OCI-LY3 (cell line): ENCODE measurements around the gene ZNF407.

ENCODE experiments used
- H2AFZ ChIP-seq: fragments of 200-600, 300-600 bp; shearing (Covaris generic); 2 replicates; pipeline ENCODE4 v1.6.0; 2014; ENCODE audit warnings: antibody characterized with exemption, low read depth, low read length
- H3K27ac ChIP-seq: fragments of 200-600, 300-600 bp; sonication (generic); 2 replicates; pipeline ENCODE4 v1.5.1; 2014; ENCODE audit warnings: mild to moderate bottlenecking, low read length, moderate library complexity, mixed read lengths
- H3K27me3 ChIP-seq: fragments of 200-600, 300-600 bp; sonication (generic); 2 replicates; pipeline ENCODE4 v1.6.1; 2014; ENCODE audit warnings: low read depth, low read length, mixed read lengths
- H3K36me3 ChIP-seq: fragments of 200-600, 300-600 bp; sonication (generic); replicated peaks from 2 replicates; pipeline ENCODE3; 2014; ENCODE audit warnings: low read depth, low read length, mixed read lengths
- H3K4me1 ChIP-seq: fragments of 300-600, 200-600 bp; sonication (generic); 2 replicates; pipeline ENCODE4 v1.6.1; 2014; ENCODE audit warnings: low read length, mixed read lengths
- H3K4me2 ChIP-seq: fragments of 200-600, 300-600 bp; sonication (generic); 2 replicates; pipeline ENCODE4 v1.6.1; 2014; ENCODE audit warnings: low read length, mixed read lengths
- H3K4me3 ChIP-seq: fragments of 300-600, 200-600 bp; sonication (generic); 2 replicates; pipeline ENCODE4 v1.5.1; 2014; ENCODE audit warnings: antibody characterized with exemption, mild to moderate bottlenecking, low read length, moderate library complexity
- H3K79me2 ChIP-seq: fragments of 300-600, 200-600 bp; shearing (Covaris generic); 2 replicates; pipeline ENCODE4 v1.6.1; 2014; ENCODE audit warnings: mild to moderate bottlenecking, low read length, mixed read lengths
- H3K9ac ChIP-seq: fragments of 300-600, 200-600 bp; shearing (Covaris generic); 2 replicates; pipeline ENCODE4 v1.6.0; 2014; ENCODE audit warnings: mild to moderate bottlenecking, low read length, moderate library complexity
- H3K9me3 ChIP-seq: fragments of 200-600, 300-600 bp; shearing (Covaris generic); 2 replicates; pipeline ENCODE4 v1.6.1; 2014; ENCODE audit warnings: low read length, mixed read lengths; ENCODE audit not compliant: insufficient read depth
- H4K20me1 ChIP-seq: fragments of 200-600, 300-600 bp; sonication (generic); 2 replicates; pipeline ENCODE4 v1.6.1; 2016; ENCODE audit warnings: low read length, mixed read lengths; ENCODE audit not compliant: insufficient read depth
- CTCF ChIP-seq: fragments of 200-600, 300-600 bp; sonication (generic); IDR thresholded peaks from 2 replicates; pipeline ENCODE4 v1.5.1; 2014; ENCODE audit warnings: antibody characterized with exemption, low read length, low read depth
- EZH2phosphoT487 ChIP-seq: fragments of 200-600 bp; shearing (Covaris generic); IDR thresholded peaks from 2 replicates; pipeline ENCODE4 v1.6.1; 2018; ENCODE audit warnings: antibody characterized with exemption, mixed run types, low read depth

The ZNF407 gene

GRCh38 chr18:74946646-74947375, 349.1 kb downstream of the ZNF407 start:
- Histone ChIP-seq H3K4me3 (no peak overlapping the region), H3K4me2 (no peak overlapping the region), H3K4me1 (peaks cover 35% of the 10 kb centered on the region), H3K9ac (no peak overlapping the region), H3K27ac (no peak overlapping the region), H3K9me3 (no peaks in the 10 kb centered on the region), H3K79me2 (no peaks in the 10 kb centered on the region), H3K36me3 (no peaks in the 10 kb centered on the region), H2AFZ (no peak overlapping the region), H4K20me1 (no peaks in the 10 kb centered on the region), H3K27me3 (no peaks in the 10 kb centered on the region)
- no peak for TF ChIP-seq CTCF
- TF ChIP-seq EZH2phosphoT487: no peak

- Histone ChIP-seq H3K27ac (no peak overlapping the region), H3K4me2 (no peak overlapping the region), H3K79me2 (no peaks in the 10 kb centered on the region), H4K20me1 (no peaks in the 10 kb centered on the region), H3K4me1 (peaks cover 29% of the 10 kb centered on the region), H2AFZ (no peak overlapping the region), H3K36me3 (no peaks in the 10 kb centered on the region), H3K9ac (no peak overlapping the region), H3K4me3 (no peak overlapping the region), H3K9me3 (no peaks in the 10 kb centered on the region), H3K27me3 (no peaks in the 10 kb centered on the region)
- no peak for TF ChIP-seq CTCF
- TF ChIP-seq EZH2phosphoT487: no peak
Observed at GRCh38 chr18:74947417-74947816, 349.7 kb downstream of the ZNF407 start.

- Histone ChIP-seq H3K4me1 (peaks cover 25% of the 10 kb centered on the region), H3K27ac (no peak overlapping the region), H3K9ac (no peak overlapping the region), H3K9me3 (no peaks in the 10 kb centered on the region), H3K27me3 (no peaks in the 10 kb centered on the region), H4K20me1 (no peaks in the 10 kb centered on the region), H3K4me3 (no peak overlapping the region), H3K36me3 (no peaks in the 10 kb centered on the region), H3K4me2 (no peak overlapping the region), H3K79me2 (no peaks in the 10 kb centered on the region), H2AFZ (no peak overlapping the region)
- TF ChIP-seq EZH2phosphoT487: no peak
- TF ChIP-seq CTCF: no peak
Observed at GRCh38 chr18:74947875-74948274, 350.2 kb downstream of the ZNF407 start.

- Histone ChIP-seq H3K79me2 (no peaks in the 10 kb centered on the region), H3K27me3 (no peaks in the 10 kb centered on the region), H3K27ac (no peak overlapping the region), H3K4me3 (no peak overlapping the region), H3K9ac (no peak overlapping the region), H4K20me1 (no peaks in the 10 kb centered on the region), H2AFZ (no peak overlapping the region), H3K36me3 (no peaks in the 10 kb centered on the region), H3K4me1 (peaks cover 16% of the 10 kb centered on the region), H3K4me2 (no peak overlapping the region), H3K9me3 (no peaks in the 10 kb centered on the region)
- no peak for TF ChIP-seq CTCF
- no peak for TF ChIP-seq EZH2phosphoT487
Observed at GRCh38 chr18:74949611-74950010, 351.9 kb downstream of the ZNF407 start.
